GM19193 (cell line): ENCODE measurements around the gene HMX1.

Source experiments
- POLR2A ChIP-seq: IDR thresholded peaks from 4 replicates; pipeline ENCODE4 v1.6.1; 2011; ENCODE audit not compliant: insufficient read depth, insufficient read length; ENCODE audit errors: extremely low read depth

HMX1 gene

DNA sequence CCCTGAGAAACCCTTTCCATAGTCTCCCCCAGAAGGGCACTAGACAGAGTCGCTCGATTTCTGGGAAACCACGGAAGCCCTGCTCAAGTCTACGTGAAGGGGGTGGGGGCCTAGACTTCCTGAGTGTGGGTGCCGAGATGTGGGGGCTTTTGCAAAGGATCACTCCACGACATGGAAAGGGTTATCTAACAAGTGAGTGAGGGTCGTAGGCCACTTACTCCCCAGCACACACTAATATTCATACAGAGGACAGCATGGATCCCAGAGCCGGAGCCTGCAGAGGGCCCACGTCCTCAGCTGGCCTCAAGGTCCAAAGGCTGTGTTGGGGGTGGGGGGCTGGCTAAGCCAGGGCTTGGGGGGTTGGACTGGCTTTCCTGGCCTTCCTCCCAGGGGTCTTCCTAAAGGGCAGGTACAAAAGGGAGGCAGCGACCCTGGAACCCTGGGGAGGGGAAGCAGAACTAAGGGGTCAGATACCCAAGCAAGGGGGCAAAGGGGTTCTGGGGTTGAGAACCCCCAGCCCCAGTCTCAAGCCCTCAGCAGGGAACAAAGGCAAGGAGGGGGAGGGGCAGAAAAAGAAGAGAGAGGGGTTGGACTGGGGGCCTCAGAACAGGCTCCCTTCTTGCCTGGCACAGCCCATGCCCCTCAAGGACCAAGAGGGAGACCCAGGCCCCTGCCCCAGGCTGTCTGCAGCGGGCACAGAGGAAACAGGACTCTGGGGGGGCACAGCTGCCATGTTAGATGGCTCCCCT lies 1.6 kb downstream of the HMX1 start:
- no peak for TF ChIP-seq POLR2A

DNA sequence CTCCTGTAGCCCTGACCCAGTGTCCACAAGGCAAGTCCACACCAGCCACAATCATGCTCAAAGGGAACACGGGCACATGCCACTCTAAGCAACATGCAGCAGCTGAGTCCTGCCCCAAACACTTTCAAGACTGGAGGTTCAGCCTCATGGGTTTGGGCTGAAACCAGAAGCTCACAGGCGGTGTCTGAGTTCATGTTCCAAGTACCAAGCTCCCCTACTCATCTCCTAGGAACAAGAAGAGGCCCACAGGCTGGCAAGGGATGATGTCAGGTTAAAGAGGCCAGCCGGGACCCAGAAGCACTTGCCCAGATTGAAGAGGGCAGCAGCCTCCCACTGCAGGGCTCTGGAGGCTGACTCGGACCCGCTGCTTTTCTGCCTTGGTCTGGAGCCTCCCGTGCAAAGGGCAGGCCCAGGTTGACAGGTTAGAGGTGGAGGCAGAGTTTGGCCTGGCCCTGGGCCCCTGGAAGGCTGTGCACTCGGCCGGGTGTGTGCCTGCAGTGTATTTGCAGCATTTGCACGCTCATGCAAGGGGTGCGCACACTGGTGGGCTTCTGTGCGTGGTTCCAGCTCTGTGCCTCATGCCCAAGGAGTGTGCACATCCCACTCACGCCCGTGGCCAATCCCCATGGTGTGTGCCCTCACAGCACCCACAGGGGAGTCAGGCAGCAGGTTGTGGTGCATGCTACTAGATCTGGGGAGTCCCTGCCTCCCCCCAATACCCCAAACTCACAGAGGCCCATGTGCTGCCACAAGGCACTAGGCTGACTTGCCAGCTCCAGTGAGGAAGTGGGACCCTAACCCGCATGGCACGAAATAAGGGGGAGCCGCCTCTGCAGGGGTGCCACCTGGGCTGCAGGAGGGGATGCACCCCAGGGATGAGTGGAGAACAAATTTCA lies 2.4 kb downstream of the HMX1 start:
- no peak for TF ChIP-seq POLR2A

DNA sequence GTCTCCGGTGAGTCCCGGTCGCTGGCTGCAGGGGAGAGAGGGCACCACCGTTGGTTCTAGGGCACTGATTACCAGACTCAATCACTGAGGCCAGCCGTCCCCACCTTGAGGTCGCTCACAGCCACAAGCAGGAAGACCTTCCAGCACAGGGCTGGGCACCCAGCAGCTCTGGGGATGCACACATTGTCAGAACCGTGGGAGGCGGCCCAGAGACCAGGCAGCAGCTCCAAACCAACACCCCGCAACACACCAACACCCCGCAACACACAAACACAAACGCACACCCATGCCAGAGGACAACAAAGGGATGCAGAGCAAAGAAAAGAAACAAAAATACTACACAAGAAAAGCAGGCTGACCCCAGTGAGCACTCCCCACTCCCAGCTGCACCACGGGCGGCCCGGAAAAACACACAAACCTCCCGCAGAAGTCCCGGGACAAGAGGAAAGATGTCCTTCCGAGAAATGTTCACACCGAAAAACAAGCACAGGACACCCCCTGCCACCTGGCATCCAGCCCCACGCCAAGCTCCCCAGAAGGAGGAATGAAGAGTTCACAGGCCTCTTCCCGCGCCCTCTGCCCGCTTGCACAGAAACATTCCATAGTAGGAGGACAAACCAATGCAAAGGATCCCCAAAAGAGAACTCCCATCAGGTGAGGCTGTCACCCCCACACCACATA lies 3.2 kb downstream of the HMX1 start:
- TF ChIP-seq POLR2A: no peak

DNA sequence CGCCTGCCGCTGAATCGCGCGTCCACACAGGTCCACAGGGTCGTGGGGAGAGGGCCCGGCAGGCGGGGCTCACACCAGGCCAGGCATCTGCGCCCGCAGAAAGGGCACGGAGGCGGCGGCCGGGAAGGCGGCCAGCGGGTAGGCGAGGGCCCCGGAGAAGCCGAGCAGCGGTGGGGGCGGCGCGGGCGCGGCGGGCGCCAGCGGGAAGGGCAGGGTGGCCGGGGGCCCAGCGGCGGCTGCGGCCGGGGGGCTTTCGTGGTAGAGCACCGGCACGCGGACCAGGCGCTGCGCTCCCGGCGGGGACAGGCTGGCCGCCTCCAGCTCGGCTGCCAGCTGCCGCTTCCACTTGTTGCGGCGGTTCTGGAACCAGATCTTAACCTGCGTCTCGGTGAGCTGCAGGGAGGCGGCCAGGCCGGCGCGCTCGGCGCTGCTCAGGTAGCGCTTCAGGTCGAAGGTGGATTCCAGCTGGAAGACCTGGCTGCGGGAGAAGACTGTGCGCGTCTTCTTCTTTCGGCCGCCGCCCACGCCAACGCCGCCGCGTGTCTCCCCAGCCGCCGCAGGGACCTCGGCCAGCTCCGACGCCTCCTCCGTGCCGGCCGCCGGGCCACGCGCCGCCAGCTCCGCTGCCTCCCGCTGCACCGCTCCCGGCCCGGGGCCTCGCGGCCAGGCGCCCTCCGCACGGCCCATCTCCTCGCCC lies 3.9 kb downstream of the HMX1 start:
- TF ChIP-seq POLR2A: no peak

DNA sequence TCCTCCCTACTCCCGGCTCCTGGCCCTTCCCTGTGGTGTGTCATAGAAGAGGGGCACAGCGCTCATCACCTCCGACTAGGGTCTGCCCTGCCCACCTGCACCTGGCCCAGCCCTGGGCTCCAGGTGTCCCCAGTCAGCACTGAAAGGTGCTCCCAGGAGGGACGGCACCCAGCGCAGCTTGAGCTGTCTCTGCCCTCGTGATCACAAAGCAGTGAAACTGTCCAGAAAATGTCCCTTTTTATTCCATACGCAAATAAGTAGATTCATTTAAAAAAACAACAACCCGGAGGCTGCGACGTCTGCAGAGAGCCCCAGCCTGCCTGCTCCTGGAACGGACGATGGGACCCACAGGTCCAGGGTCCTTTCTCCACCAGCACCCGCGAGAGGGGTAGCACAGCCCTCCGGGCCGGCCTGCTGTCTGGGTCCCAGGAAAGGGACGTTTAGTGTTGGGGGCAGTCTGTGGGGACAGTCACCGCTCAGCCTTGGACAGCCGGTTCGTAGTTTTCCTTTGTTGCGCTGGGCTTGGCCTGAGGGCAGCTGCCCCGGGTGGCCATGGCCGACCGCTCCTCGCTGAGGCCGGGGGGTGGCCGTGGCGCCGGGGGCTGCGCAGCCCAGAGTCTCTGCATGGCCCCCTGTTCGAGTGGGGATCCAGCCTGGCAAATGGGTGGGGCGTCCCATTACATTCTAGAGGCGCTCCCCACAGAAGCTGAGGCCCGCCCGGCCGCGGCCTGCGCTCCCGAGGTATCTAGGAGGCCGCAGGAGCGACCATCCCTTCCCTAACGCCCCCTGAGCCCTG lies 4.6 kb downstream of the HMX1 start:
- no peak for TF ChIP-seq POLR2A

DNA sequence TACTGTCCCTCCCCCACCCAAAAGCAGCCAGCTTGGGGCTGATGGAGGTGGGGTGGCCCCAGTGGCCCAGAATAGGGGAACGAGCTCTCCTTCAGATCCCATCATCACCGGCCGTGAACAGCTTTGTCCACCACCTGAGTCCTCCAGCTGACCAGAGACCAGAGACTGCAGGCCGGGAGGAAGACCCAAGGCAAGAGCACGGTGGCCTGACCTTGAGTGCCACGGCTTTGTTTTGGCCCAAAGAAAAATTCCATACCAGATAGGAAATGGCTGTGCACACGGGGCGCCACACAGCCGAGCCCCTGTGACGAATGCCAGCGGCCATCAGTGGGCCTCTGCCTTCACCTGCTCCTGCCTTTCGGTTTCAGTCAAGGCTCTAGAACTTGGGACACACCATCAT lies 5.2 kb downstream of the HMX1 start:
- TF ChIP-seq POLR2A: no peak

DNA sequence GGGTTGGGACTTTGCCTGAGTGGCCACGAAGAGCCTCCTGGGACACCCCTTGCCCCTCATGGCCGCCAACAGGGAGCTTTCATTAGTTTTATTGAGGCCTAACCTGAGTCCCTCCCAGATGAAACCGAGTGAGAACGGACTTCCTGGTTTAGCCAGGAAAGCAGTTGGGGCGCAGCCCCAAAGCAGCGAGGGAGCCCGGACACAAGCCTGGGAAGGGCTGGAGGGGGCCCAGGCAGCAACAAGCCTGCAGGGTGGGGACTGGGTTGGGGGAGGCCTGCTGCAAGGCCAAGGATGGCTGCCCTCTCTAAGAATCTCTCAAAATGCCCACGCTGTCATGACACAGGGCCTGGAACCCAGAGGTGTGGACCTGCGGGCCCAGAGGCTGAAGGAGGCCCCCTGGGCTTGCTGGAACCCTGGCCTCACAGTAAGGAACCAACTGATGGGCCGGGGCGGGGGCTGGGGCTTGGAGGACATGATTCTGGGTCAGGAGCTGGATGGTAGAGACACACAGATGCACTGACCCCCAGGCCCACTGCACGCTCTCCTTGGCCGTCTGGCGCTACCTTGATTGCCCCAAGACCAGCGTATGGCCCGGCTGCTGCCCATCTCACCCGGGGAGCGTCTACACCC lies 5.8 kb downstream of the HMX1 start:
- no peak for TF ChIP-seq POLR2A

DNA sequence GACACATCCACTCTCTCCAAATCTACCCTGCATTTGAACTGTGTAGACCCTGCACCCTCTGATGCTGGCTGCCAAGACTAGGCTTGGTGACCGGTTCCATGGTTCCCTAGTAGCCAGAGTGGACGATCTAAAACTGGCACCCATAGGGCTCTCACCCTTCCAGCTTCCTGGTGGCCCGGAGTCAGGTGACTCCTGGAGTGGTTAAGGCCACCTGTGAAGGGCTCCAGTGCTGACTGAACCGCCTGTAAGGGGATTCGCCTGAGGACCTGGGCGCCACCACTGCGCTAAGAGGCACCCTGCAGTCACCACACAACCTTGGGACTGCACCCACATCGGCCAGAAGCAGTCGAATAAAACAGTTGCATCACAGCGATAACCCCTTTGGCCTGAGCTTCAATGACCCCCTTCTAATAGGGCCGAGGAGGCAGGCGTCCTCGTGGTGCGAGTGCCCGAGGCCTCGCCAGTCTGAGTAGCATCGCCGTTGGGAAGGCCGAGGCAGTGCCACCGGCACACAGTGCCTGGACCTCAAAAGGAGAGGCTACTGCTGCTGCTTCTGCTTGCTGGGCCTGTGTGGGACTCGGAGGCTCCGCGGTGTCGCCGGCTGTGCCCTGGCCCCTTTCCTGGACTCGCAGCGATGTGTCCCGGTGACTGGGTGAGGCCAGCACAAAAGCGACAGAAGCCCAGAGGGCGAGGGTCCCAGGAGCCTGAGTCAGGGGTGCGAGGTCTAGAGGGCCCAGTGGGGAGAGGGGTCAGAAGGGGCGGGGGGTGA lies 6.5 kb downstream of the HMX1 start:
- TF ChIP-seq POLR2A: no peak

DNA sequence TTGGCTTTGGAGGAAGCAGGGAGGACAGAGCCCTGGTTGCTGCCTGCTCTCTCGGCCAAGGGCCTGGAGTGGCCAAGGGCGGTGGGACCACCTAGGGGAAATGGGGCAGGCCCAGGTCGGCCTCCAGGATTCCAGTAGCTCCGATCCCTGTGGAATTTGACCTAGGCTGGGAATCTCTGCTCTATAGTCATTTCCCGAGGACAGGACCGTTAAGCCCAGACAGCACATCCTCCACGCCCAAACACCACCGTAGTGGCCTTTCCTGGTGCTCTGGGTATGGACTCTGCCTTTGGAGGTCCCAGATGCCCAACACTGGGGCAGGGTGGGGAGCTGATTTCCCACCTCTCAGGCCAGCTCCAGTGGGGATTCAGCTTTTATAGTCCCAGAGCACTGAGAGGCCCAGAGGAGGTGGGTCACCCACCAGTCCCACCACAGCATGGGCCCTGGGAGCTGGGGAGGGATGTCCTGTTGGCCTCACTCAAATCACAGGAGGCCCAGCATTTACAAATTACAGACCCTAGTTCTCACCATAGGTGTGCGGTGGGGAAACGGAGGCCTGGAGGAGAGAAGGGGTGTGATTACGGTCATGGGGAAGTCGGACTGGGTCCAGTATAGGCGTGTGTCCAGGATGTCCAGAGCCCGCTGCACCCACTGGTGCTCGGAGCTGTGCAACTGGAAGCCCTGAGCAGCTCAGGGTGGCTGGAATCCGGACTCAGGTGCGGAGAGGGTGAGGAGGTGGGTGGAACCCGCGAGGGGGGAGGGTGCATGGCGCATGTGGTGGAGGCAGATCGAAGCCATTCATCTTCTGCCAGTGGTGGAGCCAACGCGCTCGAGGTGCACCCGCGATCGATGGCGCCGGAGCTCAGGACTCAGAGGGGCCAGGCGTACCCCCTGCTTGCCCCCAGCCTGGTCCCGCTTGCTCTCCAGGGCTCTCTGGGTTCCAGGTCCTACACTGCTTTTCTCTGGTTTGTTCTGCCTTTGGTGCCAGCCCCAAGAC lies 7.7 kb downstream of the HMX1 start:
- no peak for TF ChIP-seq POLR2A

DNA sequence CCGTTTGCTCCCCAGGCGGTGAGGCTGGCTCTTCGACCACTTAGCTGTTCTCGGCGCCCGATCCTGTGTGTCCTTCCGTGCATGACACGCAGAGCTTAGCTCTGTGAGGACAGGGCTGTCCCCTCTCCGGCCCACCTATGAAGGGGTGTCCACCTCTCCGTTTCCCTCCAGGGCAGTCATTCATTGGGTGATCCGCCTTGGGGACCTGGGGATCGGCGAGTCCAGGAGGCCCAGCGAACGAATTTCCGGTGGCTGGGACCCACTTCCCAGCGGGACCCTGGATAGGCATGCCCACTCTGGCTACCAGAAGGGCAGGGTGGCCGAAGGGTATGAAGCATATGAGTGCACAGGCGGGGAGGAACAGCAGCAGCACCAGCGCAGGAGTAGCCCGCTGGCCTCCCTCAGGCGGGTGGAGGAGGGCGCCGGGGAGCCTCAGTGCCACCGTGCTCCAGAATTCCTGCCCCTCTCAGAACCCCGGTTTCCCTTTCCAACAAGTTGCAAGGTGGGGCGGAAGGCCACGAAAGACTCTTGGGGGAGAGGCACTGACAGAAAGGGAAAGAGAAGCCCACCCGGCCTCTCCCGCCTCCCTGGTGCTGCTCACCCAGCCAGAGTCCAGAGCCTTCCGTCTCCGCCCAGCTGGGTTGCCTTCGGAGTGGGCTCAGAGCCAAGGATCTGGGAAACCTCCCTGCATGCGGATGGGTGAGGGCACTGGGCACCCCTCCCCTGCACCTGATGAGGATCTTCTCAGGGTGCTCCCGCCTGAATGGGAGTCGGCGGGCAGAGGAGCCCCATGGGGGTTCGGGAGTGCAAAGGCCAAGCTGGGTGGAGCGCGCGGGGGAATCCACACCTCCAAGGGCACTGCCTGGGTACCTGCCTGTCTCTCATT lies 8.6 kb downstream of the HMX1 start:
- TF ChIP-seq POLR2A: no peak

DNA sequence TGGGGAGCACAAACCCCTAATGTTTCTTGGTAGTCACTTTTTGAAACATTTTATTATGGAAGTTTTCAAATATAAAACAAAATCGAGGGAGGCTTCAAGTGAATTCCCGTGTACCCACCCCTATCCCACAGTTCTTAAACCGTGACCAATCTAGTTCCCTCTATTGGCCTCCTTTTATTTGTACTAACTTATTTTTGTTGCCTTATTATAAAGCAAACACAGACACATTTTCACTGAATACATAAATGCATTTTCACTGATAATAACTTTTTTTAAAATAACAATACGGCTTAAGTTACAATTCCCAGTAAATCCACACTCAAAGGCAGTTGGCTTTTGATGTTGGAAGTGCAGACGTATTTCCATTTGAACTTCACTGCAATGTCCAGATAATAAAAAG lies 9.3 kb downstream of the HMX1 start:
- no peak for TF ChIP-seq POLR2A

DNA sequence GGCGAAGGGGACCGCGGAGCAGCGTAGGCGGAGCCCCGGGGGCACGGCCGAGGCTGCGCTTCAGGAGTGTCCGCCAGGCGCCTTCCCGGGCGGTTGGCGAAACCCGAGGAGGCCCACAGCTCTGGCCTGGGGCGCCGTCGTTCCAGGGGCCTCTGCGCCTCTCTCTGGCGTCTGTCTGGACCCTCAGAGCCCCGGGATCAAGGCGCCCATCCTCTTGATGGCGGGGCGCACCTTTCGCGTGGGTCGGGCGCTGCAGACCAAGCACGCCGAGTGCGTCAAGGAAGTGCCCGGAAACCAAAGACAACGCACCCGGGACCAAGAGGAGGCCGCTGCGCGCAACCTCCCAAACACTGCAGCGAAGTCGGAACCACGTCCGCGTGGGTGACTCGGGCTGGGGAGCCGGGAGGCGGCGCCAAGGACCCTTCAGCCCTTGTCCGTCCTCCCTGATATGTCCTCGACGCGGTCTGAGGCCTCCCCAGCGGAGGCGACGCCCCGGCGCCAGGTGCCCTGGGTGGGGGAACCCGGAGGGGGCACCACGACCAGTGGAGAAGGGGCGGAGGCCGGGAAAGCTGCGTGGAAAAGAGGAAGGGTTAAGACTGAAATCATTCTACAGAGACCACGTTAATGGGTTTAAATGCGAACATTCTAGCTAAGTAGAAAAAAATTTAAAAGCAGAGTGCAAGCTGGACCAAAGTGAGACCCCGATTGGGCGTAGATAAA lies 9.9 kb downstream of the HMX1 start:
- no peak for TF ChIP-seq POLR2A
